Lung (tissue), 12 donors: ENCODE results near the gene MFAP4. TPM values are rescaled to one million over a fixed set of nuclear protein-coding genes. Genes with fewer than 3 reads are reported as not detected.

ENCODE experiments used
- ATAC-seq: fragments of 200-7000 bp; cut with Tn5 transposase; one replicate; pipeline ENCODE4 v1.9.1; 2020; ENCODE audit warnings: moderate number of reproducible peaks; ENCODE audit not compliant: insufficient read depth, low FRiP score
- DNase-seq, 3 donors: peaks; one replicate each; pipeline ENCODE4 v3.0.0-alpha.2; 2013 to 2017
- H3K27ac ChIP-seq, 2 donors: one replicate each; pipeline ENCODE4 v1.5.1; 2013; ENCODE audit warnings: mild to moderate bottlenecking in 2 of 2, moderate library complexity in 2 of 2, control low read depth in 1 of 2, inconsistent platforms in 1 of 2, low read depth in 1 of 2, low read length in 1 of 2
- H3K27me3 ChIP-seq, 3 donors: one replicate each; pipeline ENCODE4 v1.5.1; 2013; ENCODE audit warnings: low read length in 2 of 3; ENCODE audit not compliant: control insufficient read depth in 3 of 3, insufficient read depth in 3 of 3
- H3K36me3 ChIP-seq, 4 donors: one replicate each; pipeline ENCODE4 v1.5.1; 2013; ENCODE audit warnings: low read length in 4 of 4, mild to moderate bottlenecking in 1 of 4, moderate library complexity in 1 of 4; ENCODE audit not compliant: control insufficient read depth in 4 of 4, insufficient read depth in 4 of 4
- H3K4me1 ChIP-seq, 5 donors: one replicate each; pipeline ENCODE4 v1.5.1; 2013; ENCODE audit warnings: low read length in 5 of 5, mild to moderate bottlenecking in 2 of 5, moderate library complexity in 1 of 5; ENCODE audit not compliant: control insufficient read depth in 5 of 5, insufficient read depth in 5 of 5
- H3K4me3 ChIP-seq: one replicate; pipeline ENCODE4 v1.5.1; 2013; ENCODE audit warnings: mild to moderate bottlenecking, control low read depth, moderate library complexity
- H3K9ac ChIP-seq, 2 donors: one replicate each; pipeline ENCODE4 v1.5.1; 2013; ENCODE audit warnings: low read length in 2 of 2, control low read depth in 1 of 2; ENCODE audit not compliant: insufficient read depth in 1 of 2
- H3K9me3 ChIP-seq, 4 donors: one replicate each; pipeline ENCODE4 v1.5.1; 2013; ENCODE audit warnings: low read length in 3 of 4, mild to moderate bottlenecking in 1 of 4, moderate library complexity in 1 of 4; ENCODE audit not compliant: control insufficient read depth in 4 of 4, insufficient read depth in 3 of 4
- WGBS, 2 donors: extraction: QIAGEN DNeasy Blood & Tissue Kit; methylation state at CpG; one replicate each; pipeline ENCODE4 v1.1.7; 2013; 5-methylcytosine and 5-hydroxymethylcytosine counted together
- polyA plus RNA-seq, 2 donors: library from polyadenylated mRNA; stranded (reverse); fragments of 200-250 nt; gene quantifications; one replicate each; pipeline ENCODE4 v1.2.1, GENCODE V29; 2013
- total RNA-seq, 2 donors: library from RNA; depleted of rRNA in 1 of 2; stranded (reverse); fragments of >200 nt in 1 of 2; gene quantifications; one replicate each; pipeline ENCODE4 v1.2.1, GENCODE V29; 2014 to 2021
- TF ChIP-seq, protein P1 (sequence below): IDR thresholded peaks from 2 replicates; pipeline ENCODE4 v1.5.1; 2012; ENCODE audit warnings: mild to moderate bottlenecking; ENCODE audit errors: control extremely low read depth, extremely low read depth
- donor health status: control.
- donor health status: control.
- donor health status: Bipolar disorder and iron deficiency.
- donor health status: healthy.
- donor health status: DM: yes; HTN: yes; CAD: no.

Gene MFAP4
- total and polyA plus RNA-seq, 4 donors, result 45.7 to 156 (median 92.2) TPM

DNA sequence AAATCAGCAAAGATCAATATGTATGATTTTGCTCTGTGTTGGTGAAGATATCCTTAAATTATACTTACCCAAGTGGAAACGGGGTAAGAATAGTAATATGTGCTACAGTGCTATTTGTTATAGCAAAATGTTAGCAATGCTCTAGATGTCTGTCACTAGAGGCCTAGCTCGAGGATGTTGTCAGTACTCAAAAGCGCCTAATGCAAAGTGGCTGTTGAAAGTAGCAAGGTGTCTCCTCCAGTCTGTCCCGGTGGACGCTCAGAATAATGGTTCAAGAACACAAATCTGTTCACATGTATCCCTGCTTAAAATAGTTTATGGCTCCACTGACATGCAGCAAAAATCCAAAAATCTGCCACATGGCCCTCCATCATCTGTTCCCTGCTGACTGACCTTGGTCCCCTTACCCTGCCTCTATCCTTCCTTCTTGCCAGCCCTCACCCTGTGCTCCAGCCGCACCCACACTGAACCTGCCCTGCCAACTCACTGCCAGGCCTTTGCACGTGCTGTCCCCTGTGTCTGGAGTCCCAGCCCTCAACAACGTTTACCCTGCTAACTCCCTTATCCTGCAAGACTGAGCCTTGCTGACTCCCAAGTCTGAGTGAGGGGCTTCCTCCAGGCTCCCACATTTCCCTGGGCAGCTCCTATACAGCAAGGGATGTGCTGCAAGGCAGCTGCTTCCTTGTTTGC, 14.5 kb upstream of the MFAP4 start:
- TF ChIP-seq, protein P1, sequence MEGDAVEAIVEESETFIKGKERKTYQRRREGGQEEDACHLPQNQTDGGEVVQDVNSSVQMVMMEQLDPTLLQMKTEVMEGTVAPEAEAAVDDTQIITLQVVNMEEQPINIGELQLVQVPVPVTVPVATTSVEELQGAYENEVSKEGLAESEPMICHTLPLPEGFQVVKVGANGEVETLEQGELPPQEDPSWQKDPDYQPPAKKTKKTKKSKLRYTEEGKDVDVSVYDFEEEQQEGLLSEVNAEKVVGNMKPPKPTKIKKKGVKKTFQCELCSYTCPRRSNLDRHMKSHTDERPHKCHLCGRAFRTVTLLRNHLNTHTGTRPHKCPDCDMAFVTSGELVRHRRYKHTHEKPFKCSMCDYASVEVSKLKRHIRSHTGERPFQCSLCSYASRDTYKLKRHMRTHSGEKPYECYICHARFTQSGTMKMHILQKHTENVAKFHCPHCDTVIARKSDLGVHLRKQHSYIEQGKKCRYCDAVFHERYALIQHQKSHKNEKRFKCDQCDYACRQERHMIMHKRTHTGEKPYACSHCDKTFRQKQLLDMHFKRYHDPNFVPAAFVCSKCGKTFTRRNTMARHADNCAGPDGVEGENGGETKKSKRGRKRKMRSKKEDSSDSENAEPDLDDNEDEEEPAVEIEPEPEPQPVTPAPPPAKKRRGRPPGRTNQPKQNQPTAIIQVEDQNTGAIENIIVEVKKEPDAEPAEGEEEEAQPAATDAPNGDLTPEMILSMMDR, result no peak
- Histone ChIP-seq H3K9me3 (peaks cover 0 to 3% (median 0%) of the 10 kb centered on the region in 4 donors), H3K4me3 (no peak overlapping the region), H3K9ac (no peak overlapping the region), H3K27ac (no peak overlapping the region), H3K4me1 (peaks cover 0 to 45% (median 20%) of the 10 kb centered on the region in 5 donors), H3K36me3 (no peaks in the 10 kb centered on the region), H3K27me3 (no peaks in the 10 kb centered on the region)
- DNase-seq (peak in 1 of 3 donors; percentile 36), ATAC-seq (no peak)
- 84 to 85% methylated on average over 8 of the region's 8 CpGs for WGBS, 2 donors

DNA sequence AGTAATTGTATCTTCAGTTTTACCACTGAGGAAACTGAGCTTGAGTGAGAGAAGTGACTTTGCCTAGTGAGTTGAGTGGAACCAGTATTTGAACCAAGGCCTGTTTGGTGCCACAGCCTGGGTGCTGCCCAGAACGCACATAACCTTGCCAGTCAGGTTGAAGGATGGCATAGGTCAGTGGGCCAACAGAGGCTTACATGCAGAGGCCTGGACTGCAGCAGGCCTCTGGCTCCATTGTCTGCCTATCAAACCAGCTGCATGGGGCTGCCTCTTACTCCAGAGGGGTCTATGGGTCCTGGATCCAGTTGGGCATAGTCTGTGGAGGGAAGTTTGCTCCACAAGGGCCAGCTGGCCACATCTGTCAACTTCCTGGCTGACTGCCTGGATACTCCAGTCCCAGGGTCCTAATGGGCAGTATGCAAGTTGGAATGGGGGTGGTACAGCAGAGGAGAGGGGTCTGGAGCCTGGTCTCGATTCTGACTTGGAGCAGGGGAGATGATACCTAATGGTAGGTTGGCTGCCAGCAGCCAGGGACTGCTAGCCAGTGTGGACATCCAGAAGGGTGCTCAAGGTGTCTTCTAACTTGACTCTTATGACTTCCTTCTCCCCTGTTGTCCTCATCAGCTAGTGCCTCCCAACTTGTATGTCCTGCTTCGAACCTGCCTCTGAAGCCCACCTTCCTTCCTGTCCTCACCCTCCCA, 12.9 kb upstream of the MFAP4 start:
- Histone ChIP-seq H3K36me3 (no peaks in the 10 kb centered on the region), H3K9ac (no peak overlapping the region), H3K27me3 (no peaks in the 10 kb centered on the region), H3K4me1 (peaks cover 0 to 45% (median 20%) of the 10 kb centered on the region in 5 donors), H3K27ac (peak overlapping the region in 1 of 2 donors; percentile 62), H3K9me3 (peaks cover 0 to 3% (median 0%) of the 10 kb centered on the region in 4 donors), H3K4me3 (no peak overlapping the region)
- TF ChIP-seq, protein P1, result no peak
- peak; percentile 87 to 94 (median 89) for DNase-seq
- ATAC-seq, result no peak
- WGBS, 2 donors, result 84% methylated on average over 3 of the region's 3 CpGs

DNA sequence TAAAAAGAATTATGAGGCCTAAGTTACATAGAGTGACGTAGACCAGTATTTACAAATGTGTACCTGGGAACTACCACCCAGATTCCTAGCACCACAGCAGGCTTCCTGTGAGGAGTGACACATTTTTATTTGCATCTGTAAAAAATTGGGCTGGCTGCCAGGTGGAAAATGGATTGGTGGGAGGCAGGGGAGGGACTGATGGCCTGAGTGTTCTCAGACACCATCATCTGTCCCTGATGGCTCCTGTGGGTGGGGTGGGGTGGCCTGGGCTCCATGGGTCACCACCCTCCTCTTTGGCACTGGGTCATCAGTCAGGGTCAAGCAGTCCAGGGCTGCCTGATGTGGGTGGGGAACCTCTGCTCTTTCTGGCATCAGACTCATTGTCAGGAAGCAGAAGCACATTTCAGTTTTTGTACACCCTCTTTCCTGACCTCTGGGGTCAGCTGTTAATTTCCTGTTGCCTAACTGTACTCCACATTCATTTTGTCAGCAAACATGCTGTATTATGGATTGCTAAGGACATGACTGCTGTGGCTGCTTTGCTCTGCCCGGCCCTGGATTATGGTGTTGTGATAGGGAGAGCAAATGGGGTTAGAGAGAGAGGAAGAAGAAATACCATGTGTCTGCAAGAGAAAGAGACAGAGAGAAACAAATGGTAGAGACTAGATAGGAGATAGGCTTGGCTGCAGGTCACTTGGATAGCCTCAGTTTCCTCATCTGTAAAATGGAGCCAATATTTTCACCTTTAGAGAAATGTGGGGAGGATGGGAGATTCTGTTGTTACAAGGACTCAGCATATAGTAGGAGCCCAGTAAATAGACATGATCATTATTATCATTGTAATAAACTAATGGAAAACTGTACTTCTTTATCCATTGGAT, 11.6 kb upstream of the MFAP4 start:
- peak; percentile 71 for ATAC-seq
- TF ChIP-seq, protein P1, result no peak
- H3K27ac ChIP-seq, result peak overlapping the region in 1 of 2 donors; percentile 71

More for the DNA sequence above, 11.6 kb upstream of the MFAP4 start:
- Histone ChIP-seq H3K4me3 (no peak overlapping the region), H3K4me1 (peaks cover 0 to 45% (median 20%) of the 10 kb centered on the region in 5 donors), H3K9ac (peak overlapping the region in 1 of 2 donors; percentile 34), H3K36me3 (no peaks in the 10 kb centered on the region), H3K9me3 (peaks cover 0 to 3% (median 0%) of the 10 kb centered on the region in 4 donors), H3K27me3 (no peaks in the 10 kb centered on the region)
- DNase-seq, result peak; percentile 66 to 89 (median 81)
- WGBS, 2 donors, result 10 to 40% methylated on average over 2 of the region's 2 CpGs
